NCI-H2227 (cell line): ENCODE results near the gene SERPINA9.
"Not testable (repeated sequence)": the region's sequence is repeated elsewhere in the genome, so short reads cannot be mapped to it uniquely, and the experiment has no call there.

Experiments
- DNase-seq: peaks from one replicate; lab custom pipeline; 2025; ENCODE audit not compliant: unreplicated experiment; lab: John Stamatoyannopoulos, UW

Gene SERPINA9

DNA sequence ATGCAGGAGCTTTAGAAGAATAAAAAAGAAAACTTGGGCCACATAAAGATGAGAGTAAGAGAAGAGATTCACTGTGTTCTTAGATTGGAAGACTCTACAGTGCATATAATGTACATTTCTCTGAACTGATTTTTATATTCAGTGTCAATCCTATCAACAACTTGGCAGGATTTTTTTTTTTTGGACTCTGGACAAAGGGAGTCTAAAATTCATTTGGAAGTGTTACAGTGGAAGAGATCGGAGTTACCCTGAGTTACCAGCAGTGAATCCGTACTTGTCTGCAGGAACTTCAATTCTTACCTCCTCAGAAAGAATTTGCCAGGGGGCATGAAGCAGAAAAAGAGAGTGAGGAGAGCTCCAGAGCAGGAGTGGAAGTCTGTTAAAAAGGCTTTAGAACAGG lies 47.4 kb downstream of the SERPINA9 start:
- DNase-seq = no peak

DNA sequence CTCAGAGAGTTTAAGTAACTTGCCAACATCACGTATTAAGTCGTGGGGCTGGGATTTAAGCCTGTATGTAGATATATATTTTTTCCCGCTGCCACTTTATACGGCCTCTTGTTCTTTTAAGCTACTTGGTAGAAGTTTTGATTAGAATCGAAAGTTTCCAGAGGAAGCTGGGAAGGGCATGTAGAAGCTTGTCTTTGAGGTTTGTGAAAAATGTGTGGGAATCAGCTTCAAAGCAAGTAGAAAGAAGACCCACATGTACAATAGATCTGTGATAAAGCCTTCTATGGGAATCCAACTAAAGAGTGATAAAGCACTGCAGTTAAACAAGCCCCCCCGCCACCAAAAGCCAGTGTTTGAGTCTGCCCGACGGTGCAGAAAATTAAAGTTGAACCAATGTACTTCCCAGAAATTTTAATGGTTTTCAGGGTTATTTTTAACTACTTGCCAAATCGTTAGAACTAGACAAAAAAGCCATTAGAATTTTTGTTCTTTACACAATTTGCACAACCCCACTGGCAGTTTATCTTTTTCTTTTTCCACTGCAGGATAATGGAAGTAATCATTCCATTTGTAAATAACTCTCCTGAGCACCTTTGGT lies 48.9 kb downstream of the SERPINA9 start:
- no peak for DNase-seq

DNA sequence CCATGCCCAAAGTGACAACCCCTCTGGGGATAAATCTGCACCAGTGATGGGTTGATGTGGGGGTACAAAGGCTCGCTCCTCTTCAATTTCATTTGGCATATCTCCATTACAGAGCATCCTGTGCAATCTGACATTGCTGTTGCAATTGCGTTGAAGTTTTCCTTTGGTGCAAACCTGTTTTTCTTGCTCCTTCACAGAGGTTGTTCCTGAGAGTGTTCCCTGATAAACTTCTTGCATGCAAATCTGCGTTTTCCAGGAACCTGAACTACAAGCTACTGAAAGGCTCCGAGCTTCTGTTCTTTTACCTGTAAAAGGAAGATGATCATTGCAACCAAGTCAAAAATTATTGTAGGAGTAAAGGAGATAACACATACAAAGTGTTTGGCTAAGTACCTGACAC lies 49.5 kb downstream of the SERPINA9 start:
- no peak for DNase-seq

DNA sequence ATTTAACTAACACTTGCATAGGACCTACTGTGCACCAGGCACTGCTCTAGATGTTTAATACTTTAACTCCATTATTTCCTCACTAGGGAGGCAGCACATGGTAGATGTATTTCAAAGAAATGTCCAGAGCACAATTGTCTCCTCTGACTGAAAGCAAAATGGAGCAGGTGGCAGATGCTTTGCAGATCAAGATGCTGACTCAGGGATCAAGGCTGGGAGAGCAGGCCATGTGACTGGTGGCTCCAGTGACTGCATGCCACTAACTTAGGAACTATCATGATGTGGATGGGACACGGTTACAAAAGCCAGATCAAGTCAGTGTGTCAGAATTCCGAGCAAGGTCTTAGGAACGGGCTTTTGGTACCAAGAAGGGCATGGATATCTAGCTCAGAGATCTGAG lies 51.6 kb downstream of the SERPINA9 start:
- no peak for DNase-seq

DNA sequence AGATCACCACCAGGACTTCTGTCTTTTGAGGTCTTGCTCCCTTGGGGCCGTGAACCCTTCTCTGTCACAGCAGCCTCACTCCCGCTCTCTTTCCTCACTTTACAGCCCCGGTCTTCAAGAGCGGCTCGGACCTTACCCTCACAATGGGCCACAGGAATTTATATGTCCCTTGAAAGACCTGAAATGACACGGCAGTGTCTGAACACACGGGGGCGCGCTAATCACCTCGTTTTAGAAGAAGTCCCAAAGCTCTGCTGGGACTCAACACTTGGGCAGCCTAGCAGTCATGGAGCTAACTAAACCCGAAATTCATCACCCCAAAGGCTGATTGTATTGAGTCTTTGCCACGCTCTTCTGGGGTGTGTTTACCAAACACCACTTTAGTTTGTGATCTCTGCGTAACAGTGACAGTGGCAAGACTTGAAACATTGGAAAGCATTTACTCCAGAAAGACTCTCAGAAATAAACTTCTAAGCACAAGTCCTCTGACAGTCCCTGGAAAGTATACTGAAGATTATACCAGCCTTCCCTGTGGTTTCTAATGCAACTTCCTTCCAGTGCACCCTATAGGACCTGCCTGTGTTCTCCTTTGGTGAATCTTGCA lies 52.4 kb downstream of the SERPINA9 start:
- peak; percentile 50 for DNase-seq

DNA sequence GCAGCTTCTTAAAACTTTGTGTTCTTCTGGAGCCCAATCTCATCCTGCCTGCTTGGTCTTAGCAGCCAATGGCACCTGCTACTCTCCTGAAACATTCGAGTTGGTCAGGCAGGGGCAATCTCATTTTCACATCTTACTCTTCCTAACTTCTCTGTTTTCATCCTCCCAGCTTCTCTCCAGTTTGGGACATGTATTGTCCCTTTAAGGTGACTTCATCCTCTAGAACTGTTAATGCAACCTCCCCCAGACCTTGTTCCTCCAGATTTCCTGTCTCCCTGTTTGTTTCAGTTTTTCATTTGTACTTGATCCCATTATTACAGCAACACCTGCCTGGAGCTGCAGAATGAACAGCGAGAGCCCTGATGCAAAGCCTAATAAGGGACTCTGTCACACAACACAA lies 54.7 kb downstream of the SERPINA9 start:
- DNase-seq = no peak

DNA sequence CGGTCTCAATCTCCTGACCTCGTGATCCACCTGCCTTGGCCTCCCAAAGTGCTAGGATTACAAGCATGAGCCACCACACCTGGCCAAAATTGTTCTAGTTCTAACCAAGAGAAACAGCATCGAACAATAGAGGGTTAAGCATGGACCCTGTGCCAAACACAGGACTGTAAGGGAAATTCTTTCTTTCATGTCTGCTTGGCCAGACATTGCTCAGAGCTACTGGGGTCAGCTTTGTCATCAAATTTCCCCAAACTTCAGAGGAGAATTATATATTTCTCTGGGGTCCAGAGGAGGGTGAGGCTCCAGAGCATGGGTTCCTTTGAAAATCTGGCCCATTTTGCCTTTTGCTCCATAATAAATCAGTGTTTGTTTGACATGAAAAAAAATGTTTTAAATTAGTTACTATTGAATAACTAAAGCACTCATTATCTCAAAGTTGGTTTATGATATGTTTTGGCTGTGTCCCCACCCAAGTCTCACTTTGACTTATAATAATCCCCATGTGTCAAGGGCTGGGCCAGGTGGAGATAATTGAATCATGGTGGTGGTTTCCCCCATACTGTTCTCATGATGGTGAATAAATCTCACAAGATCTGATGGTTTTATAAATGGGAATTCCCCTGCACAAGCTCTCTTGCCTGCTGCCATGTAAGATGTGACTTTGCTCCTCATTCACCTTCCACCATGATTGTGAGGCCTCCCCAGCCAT lies 58.3 kb downstream of the SERPINA9 start:
- not testable (repeated sequence) for DNase-seq
